Measurements from ENCODE around the gene JAKMIP1.
A peak's percentile ranks its signal among the peaks of the same experiment; 100 is the strongest.

The JAKMIP1 gene

DNA sequence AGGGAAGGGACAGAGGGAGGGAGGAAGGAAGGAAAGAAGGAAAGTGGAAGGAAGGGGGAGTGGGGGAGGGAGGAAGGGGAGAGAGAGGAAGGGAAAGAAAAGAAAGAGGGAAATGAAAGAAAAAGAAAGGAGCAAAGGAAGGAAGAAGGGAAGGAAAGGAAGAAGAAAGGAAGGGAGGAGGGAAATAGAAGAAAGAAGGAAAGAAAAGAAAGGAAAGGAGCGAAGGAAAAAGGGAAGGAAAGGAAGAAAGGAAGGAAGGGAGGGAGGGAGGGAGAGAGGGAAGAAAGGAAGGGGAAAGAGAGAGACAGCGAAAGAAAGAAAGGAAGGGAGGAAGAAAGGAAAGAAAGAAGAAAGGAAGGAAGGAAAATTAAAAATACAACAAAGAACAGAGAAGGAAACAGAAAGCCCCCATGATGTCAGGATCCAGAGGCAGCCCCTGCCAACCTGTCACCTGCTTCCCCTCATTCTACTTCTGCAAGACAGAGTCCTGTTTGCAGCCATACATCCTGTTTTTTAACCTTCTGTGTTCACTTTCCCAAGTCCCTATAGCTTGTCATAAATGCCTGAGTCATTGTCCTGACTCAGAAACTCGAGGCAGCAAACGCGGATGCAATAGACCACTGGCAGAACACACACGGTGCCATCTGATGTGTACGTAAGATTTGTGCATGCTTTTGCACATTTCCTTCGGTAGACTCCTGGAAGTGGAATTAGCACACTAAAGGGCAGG, 105.2 kb downstream of the JAKMIP1 start:
- DNase-seq (ENCODE audit: low read depth, low spot score) = no peak

DNA sequence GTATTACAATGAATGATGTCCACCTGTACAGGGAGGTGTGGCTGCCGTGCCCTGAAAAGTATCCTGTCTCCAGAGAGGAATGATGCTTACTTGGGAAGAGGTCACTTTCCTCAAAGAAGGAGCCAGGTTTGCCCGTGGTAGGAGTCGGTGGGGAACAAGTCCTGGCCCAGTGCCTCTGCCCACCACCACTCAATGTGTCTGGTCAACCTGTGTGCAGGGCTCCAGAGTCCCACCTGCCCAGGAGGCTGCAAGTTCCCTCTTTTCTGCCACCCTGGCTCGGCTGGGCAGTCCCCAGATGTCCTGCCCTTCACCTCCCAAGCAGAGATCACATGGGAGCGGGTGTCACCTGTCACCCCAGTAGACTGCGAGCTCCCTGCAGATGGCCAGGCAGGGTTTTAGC, 106.7 kb downstream of the JAKMIP1 start:
- DNase-seq (ENCODE audit: low read depth, low spot score) = no peak

DNA sequence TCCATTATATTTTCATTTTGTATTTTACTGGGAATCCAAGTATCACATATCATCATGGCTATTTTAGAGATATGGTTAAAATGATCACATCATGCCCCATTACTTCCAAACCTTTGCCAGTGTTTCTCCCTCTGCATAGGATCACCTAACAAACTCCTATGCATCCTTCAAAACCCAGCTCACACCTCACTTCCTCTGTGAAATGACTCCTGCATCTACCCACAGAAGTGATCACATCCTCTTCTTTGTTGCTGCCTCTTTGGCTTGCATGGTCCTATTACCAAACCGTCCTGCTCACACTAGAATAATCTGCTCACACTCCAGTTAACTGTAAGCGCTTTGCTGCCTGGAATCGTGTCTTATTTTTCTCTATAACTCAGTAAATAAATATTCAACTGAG, 107.4 kb downstream of the JAKMIP1 start:
- no peak for DNase-seq (ENCODE audit: low read depth, low spot score)

DNA sequence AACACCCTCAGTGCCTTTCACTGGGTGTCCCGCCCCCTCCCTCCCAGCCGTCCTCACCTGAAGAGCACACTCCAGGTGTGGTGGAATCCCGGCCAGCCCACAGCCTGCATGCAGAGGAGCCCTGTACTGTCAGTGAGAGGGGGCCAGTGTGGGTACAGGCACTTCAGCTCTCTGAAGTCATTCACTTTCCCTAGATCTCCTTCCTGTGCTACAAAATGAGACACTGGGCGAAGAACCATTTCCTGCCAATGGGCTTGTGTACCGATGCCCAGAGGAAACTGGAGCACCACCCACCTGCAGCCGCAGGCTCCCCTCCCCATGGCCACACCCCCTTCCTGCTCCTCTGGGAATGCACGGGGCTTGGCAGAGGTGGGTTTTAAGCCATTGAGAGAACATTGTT, 108.2 kb downstream of the JAKMIP1 start:
- DNase-seq (ENCODE audit: low read depth, low spot score) = no peak

DNA sequence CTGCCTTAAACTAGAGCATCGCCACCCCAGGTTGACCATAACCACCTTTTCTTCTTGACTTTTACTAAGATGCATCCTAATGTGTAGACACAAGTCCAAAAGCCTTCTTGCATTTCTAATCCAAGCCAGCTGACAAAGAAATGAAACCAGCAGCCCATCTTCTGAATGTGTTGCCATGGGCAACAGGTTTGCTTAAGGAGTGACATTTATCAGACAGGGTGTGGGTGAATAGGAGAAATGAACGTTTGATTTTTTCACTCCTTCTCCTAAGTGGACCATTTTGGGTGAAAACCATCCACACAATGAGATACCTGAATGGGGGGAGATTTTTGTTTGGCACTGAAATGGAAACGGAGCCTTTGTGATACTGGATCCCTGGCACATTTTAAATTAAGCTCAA, 109.4 kb downstream of the JAKMIP1 start:
- no peak for DNase-seq (ENCODE audit: low read depth, low spot score)

DNA sequence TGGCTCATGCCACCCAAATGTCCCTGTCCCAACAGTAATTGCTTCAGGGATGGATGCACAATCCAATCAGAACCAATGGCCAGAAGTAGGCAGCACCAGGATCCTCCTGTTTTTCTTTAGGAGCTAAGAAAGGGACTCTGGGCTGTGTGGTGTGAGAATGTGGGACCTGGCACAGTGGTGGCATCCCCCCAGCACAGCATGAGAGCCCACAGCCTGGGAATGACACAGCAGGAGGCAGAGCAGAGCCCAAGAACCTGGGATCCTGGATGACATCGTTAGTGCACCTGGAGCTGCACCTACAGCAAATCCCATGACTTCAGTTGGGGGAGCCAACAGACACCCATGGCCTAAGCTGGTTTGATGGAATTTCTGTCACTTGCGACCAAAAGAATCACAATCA, 111.4 kb downstream of the JAKMIP1 start:
- no peak for DNase-seq (ENCODE audit: low read depth, low spot score)

DNA sequence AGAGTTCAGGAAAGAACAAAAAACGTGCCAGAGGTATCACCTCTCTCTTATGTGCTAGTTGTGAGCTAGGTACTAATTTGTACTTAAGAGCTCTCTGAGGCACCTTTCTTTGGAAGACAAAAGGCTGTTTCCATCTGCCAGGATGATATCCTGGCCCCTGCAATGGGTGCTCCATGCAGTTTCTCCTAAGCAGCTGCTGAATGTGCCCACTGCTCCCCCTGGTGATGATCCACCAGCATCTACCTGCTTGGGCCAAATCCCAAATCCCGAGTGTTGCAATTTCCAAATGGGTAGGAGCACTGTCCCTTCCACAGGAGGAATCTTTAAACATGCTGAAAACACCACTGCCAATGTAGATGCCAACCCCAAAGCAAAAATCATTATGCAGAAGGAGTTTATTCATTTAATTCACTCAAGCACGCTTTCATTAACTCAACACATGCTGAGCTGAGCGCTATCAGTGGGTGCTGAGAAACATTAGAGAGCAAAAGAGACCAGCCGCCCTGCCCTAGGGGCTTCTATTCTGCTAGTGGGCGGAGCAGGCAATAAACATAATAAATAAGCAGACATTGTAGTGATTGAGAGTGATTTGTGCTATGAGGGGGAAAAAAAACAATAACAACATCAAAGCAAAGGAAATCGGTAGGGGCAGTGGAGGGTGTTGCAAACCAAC, 112.5 kb downstream of the JAKMIP1 start:
- DNase-seq (ENCODE audit: low read depth, low spot score) = peak; percentile 50

DNA sequence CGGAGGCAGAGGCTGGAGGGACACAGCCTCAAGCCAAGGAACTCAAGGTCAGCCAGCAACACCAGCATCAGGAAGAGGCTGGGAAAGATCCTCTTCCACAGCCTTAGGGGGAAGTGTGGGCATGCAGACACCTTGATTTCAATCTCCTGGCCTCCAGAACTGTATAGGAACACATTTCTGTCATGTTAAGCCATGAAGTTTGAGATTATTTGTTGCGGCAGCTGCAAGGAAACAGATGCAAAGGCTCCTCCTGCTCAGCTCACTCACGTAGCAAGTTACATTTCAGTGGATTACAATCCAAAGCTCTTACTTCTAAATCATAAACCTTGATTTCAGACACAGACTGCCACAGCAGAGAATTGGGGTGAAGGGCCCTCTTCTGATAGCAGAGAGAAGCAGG, 113.5 kb downstream of the JAKMIP1 start:
- DNase-seq (ENCODE audit: low read depth, low spot score) = no peak

DNA sequence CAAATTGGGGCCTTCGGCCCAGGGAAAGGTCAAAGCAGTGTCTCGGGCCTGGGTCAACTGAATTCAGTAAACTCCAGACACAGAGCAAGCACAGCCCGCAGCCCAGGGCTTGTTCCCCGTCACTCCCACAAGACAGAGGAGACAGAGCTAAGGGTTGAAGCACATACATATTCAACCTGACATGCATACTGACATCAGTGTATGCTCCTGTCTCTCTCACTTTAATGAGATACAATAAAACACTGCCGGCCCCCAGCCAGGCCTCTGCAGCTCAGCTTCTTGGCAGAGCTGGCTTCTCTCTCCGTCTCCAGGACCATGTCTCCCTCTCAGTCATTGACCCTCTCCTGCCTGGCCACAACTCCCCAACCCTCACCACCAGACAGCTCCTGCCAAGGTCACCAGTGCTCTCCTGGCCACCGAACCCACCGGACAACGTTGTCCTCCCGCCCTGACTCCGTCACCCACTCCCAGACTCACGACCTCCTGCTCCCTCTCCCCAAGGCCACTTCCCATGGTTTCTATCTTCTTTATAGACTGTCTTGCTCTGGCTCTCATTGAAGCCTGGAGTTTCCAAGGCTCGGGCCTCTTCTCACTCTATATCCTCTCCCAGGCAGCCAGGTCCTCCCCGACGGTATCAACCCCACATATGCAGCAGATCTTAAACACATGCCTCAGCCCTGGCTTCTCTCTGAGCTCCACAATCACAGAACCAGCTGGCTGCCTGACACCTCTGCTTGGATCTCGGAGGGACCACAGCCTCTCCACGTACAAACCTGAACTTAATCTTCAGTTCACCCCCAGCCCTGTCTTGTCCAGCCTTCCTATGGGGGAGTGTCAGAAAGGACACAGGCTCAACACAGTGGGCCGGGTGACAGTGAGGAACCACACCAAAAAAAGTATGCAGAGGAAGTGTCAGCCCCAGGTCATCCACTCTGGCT, 114.4 kb downstream of the JAKMIP1 start:
- no peak for DNase-seq (ENCODE audit: low read depth, low spot score)

DNA sequence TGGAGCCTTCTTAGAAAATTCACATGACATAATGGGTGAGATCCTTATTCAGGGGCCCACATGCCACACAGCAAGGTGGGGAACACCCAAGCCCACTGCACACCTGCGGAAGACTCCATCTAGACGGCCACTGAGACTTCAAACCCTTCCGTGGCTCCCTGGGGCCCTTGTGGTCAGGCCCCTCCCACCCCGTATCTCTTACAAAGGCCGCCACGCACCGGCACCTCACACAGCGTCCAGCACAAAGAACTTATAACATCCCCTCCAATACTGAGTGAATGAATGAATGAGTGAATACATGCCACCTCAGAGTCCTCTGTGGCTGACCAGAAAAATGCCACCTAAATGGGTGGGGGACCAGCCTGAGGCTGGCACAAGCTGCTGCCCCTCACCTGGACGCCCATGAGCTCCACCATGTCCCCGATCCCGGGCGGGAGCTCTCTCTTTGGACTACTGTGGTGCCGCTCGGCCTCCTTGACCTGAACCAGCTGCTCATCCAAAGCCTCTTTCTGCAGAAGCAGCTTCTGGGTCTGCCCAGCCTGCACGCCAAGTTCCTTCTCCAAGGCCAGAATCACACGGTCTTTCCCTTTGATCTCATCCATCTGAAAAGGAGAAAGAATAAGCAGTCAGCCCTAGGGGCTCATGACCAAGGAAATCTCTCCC, 115.2 kb downstream of the JAKMIP1 start:
- no peak for DNase-seq (ENCODE audit: low read depth, low spot score)

DNA sequence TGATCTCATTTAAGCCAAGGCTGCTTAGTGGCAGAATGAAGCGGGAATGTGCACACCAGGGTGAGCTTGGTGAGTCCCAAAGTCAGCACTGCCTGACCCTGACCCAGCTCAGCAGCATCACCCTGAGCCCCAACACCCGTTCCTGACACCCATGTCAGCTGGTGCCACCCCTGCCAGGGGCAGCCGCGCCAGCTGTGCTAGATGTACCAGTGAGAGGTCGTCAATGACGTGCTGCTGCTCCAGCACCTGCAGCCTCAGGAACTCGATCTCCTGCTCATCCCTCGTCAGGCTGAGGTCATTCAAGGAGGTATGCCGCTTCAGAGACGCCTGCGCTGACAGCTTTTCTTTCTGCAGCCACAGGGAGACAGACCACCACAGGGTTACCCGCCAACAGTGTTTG, 120.4 kb downstream of the JAKMIP1 start:
- no peak for DNase-seq (ENCODE audit: low read depth, low spot score)

DNA sequence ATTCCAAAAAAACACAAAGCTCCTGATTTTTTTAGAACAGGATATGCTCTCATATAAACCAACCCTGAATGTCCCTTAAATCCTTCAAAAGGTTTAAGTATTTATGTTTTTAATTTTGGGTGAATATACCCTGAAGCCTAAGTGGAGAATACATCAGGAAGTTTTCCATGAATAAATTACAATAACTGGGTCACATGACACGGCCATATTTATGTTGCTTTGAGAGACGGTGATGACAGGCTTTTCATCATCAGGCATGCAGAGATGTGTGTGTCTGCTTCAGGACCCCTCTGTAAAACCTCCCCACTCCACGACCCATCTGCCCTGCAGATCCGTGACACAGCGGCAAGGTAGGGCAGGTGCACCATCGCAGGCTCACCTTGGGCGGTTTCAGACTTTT, 121.8 kb downstream of the JAKMIP1 start:
- no peak for DNase-seq (ENCODE audit: low read depth, low spot score)

DNA sequence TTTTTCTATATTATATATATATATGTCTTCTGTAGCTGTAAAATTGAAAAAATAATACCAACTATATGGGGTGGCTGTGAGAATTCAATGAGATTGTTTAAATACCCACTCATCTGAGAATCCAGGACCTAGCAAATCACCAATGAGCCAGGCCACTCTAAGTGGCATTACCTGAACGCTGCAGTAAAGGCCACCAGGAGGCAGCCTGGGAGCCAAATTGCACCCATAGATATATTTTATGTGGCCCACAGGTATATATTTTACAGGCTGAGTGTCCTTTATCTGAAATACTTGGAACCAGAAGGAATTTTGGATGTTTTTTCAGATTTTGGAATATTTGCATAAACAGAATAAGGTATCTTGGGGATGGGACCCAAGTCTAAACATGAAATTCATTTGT, 124.0 kb downstream of the JAKMIP1 start:
- no peak for DNase-seq (ENCODE audit: low read depth, low spot score)

DNA sequence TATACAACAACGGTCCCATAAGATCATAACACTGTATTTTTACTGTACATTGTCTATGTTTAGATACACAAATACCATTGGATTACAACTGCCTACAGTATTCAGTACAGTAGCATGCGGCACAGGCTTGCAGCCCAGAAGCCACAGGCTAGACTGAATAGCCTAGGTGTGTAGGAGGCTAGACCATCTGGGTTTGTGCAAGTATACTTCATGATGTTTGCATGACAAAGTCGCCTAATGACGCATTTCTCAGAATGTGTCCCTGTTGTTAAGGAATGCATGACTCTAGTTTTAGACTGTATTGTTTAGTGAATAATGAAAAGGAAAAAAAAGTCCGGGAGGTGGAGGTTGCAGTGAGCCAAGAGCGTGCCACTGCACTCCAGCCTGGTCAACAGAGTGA, 125.6 kb downstream of the JAKMIP1 start:
- DNase-seq (ENCODE audit: low read depth, low spot score) = no peak

DNA sequence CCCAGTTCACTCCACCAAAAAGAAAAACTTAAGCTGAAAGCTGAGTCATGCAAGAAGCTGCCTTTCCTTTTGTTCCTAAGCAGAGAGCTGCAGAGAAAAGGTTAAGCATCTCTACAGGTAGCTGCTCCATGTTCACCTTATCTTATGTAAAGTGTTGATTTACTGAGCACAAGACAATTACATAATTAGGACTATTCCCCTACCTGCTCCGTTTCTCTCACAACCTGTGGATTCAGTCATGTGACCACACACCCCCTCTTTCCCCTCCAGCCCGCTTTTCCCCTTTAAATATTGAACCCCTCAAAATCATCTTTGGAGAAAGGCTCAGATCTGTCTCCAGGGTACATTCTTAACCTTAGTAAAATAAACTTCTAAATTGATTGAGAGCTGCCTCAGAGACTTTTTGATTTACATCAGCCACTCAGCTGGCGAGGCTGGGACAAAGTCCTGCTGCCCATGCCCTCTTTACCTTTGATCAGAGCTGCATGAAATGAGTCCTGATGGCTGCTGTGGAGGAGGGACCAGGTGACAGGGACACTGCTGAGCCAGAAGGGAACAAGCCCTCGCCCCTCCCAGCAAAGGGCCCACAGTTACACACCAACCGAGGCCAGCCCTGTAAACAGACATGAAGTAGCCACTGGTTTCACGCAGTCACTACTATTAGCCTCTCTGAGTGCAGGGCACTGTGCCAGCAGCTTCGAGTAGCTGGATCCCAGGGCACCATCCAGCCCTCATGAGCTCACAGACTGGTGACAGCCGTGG, 128.2 kb downstream of the JAKMIP1 start:
- no peak for DNase-seq (ENCODE audit: low read depth, low spot score)

DNA sequence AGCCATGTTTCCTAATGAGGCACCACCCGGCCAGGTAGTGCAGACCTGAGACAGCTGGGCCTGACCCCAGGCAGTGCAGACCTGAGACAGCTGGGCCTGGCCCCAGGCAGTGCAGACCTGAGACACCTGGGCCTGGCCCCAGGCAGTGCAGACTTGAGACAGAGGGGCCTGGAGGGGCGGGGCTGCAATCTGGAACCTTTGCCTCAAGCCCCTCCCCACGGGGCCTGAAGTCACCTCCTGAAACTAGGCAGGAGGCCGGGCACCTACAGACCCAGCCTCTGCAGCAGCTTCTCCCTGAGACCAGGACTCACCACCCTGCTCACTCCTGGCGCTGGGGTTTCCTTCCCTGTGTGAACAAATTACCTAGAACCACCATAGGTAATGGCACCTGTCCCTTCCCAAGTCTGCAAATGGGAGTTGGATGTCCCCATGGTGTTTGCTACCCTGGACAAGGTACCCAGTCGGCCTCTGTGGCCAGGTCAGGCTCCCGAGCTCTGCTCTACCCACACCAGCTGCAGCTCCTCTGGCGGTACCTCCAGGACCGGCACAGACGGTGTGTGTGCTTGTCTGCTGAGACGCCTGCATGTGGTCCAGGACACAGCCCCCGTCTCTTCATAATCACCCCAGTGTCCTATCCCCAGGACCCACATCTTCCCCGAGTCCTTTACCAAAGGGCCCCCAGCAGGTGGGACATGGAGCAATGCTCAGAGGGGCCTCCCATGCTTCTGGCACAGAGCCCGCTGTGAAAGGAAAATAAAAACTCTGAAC, 129.0 kb downstream of the JAKMIP1 start:
- no peak for DNase-seq (ENCODE audit: low read depth, low spot score)

DNA sequence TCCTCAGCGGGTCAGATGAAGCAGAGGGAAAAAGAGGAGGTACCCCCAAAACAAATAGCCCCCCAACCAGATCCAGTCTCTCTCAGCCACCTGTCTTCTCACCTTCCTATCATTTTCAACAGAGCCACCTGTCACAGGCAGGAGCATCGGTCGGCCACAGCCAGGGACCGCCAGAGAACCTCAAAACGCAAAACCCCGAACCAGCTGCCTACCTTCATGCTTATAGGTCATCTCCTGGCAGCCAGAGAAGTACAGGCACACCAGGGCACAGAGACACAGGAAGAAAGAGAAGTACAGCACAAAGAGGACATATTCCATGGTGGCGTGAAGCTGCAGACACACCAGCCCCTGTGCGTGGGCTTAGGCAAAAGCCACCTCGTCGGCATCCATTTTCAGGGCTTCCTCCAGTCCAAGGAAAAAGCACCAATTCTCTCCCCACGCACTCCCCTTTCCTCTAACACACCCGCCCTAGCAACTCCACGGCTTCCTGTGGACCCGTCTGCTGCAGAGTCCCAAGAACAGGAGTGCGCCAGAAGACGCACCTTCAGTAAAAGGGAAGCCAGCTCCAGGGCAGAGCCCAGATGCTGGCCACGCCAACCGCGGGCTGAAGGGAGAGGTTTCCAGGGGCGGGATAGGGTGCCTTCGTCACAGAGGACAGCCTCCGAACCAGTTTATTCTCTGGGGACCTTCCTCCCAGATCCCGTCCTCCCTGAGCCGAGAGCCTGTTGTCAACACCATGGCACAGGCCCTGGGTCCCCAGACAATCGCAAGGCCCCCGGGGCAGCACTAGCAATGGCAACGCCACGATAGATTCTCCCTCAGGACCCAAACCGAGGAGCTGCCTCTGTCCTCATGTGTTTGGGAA, 130.3 kb downstream of the JAKMIP1 start:
- DNase-seq (ENCODE audit: low read depth, low spot score) = no peak

DNA sequence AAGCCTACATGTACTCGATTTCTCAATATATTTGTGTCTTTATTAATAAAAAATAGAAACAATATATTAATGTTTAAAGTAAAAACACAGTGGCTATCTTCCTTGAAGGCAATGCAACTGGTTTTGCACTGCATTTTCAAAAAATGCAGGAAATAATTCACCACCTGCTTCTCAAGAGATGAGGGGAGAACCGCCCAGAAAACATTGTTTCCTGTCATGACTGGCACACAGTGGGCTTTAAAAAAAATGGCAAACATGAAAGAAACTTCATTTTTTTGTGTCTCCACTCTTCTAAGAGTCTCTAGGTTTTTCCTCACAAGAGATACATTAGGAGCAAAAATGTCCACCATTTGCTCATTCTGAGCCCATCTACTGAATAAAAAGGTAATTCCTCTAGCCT, 131.4 kb downstream of the JAKMIP1 start:
- DNase-seq (ENCODE audit: low read depth, low spot score) = no peak

DNA sequence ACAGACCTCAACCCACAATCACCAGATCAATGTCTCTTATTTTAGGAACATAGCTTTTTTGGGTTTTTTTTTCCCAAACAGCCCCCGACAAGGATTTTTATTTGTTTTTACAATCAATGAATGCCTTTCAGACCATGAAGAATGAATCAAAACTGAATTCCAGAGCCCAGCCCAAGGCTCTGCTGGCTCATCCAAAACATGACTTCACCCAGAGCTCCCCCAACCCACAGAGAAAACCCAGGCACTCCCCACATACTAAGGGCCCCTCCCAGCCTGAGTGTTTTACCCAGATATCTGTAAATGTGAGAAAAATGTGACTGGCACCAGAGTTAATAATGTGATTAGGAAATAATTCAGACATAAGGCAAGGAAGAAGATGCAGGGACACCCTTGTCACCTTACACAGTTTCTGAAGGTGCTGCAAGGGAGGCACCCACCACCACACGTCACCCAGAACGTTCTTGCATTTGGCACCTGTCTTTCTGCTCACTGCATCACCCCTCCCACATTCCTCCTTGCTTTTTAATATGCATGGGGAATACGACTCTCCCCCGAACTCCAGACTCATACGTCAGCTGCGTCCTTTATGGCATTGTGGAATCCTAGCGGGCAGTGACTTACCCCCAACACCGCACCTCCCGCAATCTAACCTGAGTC, 134.3 kb downstream of the JAKMIP1 start:
- DNase-seq (ENCODE audit: low read depth, low spot score) = no peak

All from iPS DF 19.7 (cell line).